ENCODE results near the gene GALNT14. TPM values are rescaled to one million over a fixed set of nuclear protein-coding genes. Genes with fewer than 3 reads are reported as not detected.

The GALNT14 gene
- total and polyA plus RNA-seq, 9 of the 15 experiments (the other 6 are each of a cell fraction or from before 2014, with no cell fraction given): 0.11 TPM; not detected in 8

- TF ChIP-seq CTCFL (IDR thresholded peaks at IDR 0.05; ENCODE audit: borderline replicate concordance, insufficient read depth, low read depth, low read length, poor library complexity, severe bottlenecking): no peak
Measured at GRCh38 chr2:30931841-30932407, 206.3 kb downstream of the GALNT14 start (continued).

- H3K79me2 ChIP-seq (ENCODE audit: control insufficient read depth, insufficient read depth, low read length): no peaks in the 10 kb centered on the region
- H3K27ac ChIP-seq (ENCODE audit: extremely low read depth, low read depth, low read length): no peak overlapping the region
- H3K9me1 ChIP-seq (ENCODE audit: control insufficient read depth, insufficient read depth, low read length): peaks cover 3% of the 10 kb centered on the region
- no peaks in the 10 kb centered on the region for H3K36me3 ChIP-seq (ENCODE audit: control insufficient read depth, insufficient read depth, low read length)
- no peaks in the 10 kb centered on the region for H3K9me3 ChIP-seq (replicated peaks; ENCODE audit: control insufficient read depth, insufficient read depth, low read depth, low read length)
- CTCF ChIA-PET (ENCODE audit: low intra/inter-chr PET ratio): no interaction called here
- no peak overlapping the region for H3K4me3 ChIP-seq
- peaks cover 0 to 17% of the 10 kb centered on the region in 2 experiments; a peak in 2 of 5 replicates for H3K27me3 ChIP-seq (ENCODE audit: control insufficient read depth in 2 of 2, insufficient read depth in 2 of 2, low read length in 2 of 2)
- POLR2A ChIA-PET: no interaction called here
- in situ Hi-C loops (cut with MboI): no loop called here
- H3K4me1 ChIP-seq (replicated peaks in 1 of 2; ENCODE audit: control insufficient read depth in 2 of 2, insufficient read depth in 2 of 2, low read length in 2 of 2): peaks cover 6 to 10% of the 10 kb centered on the region in 2 experiments; a peak in 4 of 5 replicates
- BruUV-seq (replicated peaks): no TSS peak
- no peaks in the 10 kb centered on the region; the same call in 1 of the 2 replicates for H4K20me1 ChIP-seq (replicated peaks; ENCODE audit: control insufficient read depth, insufficient read depth, low read length)
- no peak for TF ChIP-seq MED1 (CRISPR knock-in tag; IDR thresholded peaks at IDR 0.05; ENCODE audit: borderline replicate concordance)
- ATAC-seq: no peak
- no peak overlapping the region for H3K9ac ChIP-seq (ENCODE audit: insufficient read depth in 1 of 2, low read depth in 2 of 2, low read length in 2 of 2)
- no peak overlapping the region for H2AFZ ChIP-seq (ENCODE audit: low read depth, low read length)
- 0% methylated on average over 3 of the region's 3 CpGs for WGBS (ENCODE audit: insufficient coverage, low coverage, missing lambda C conversion rate)
- no peak for DNase-seq (ENCODE audit: extremely low read depth in 1 of 4, low spot score in 3 of 4)
- FAIRE-seq: no peak
- intact Hi-C loops (cut with micrococcal nuclease): no loop called here
- no peak overlapping the region for H3K4me2 ChIP-seq (ENCODE audit: insufficient read depth, low read length)
Measured at GRCh38 chr2:30930716-30931115, 207.5 kb downstream of the GALNT14 start.
